SU-DHL-6 (cell line): ENCODE data around the gene PEX3.

Source experiments
- CTCF ChIP-seq: fragments of 200-600 bp; sonication (generic); IDR thresholded peaks from one replicate; pipeline ENCODE4 v1.5.1; 2017; ENCODE audit warnings: antibody characterized with exemption, mild to moderate bottlenecking, low read length, moderate library complexity; ENCODE audit not compliant: insufficient read depth, poor library complexity, severe bottlenecking
- EZH2phosphoT487 ChIP-seq: fragments of 200-600 bp; sonication (generic), shearing (Covaris generic); conservative IDR thresholded peaks from 2 replicates; pipeline ENCODE4 v1.6.1; 2018; ENCODE audit warnings: mild to moderate bottlenecking, antibody characterized with exemption, low read length, moderate library complexity, mixed read lengths

GRCh38 chr6:143505537-143505936, 54.9 kb downstream of the PEX3 start:
- TF ChIP-seq CTCF, result no peak
- no peak for TF ChIP-seq EZH2phosphoT487
